K562 (cell line): Measurements from ENCODE around the gene VPS18. TPM values are rescaled to one million over a fixed set of nuclear protein-coding genes. Genes with fewer than 3 reads are reported as not detected.
A peak's percentile ranks its signal among the peaks of the same experiment; 100 is the strongest.

ENCODE experiments used
- ATAC-seq: fragments of 200-7000 bp; cut with Tn5 transposase; 3 replicates; pipeline ENCODE4 v1.9.1; 2020; ENCODE audit warnings: moderate library complexity
- BruUV-seq: library from RNA; stranded (reverse); fragments of 400-500 nt; replicated peaks from 2 replicates; lab custom pipeline; 2021; lab: Mats Ljungman, UMichigan
- CTCF ChIA-PET: fragments of 300-600 bp; formaldehyde crosslinking; extraction: SDS; loops from one replicate; lab custom pipeline; 2021; ENCODE audit warnings: low intra/inter-chr PET ratio; lab: Yijun Ruan, JAX
- POLR2A ChIA-PET: fragments of 300-600, 350-650 bp; sonication (Branson Sonifier 250); formaldehyde crosslinking; extraction: SDS; loops from one replicate; lab custom pipeline; 2021; ENCODE audit warnings: antibody characterized with exemption, inconsistent platforms; lab: Yijun Ruan, JAX
- DNase-seq, 4 experiments: peaks; one replicate each; pipeline versions ENCODE4 v3.0.0 to v3.0.0-alpha.2; 2011 to 2018; ENCODE audit warnings: low spot score in 3 of 4, mixed read lengths in 3 of 4; ENCODE audit errors: extremely low read depth in 1 of 4
- FAIRE-seq: peaks from 2 replicates; lab custom pipeline; 2011; peaks lifted over from hg19 to GRCh38; lab: Jason Lieb, UNC
- H2AFZ ChIP-seq: 2 replicates; pipeline ENCODE4 v1.6.0; 2011; ENCODE audit warnings: low read depth, low read length, control low read depth, inconsistent platforms
- H3K27ac ChIP-seq: fragments of 200-600 bp; 3 replicates; pipeline ENCODE4 v1.8.0; 2011; ENCODE audit warnings: low read depth, mild to moderate bottlenecking, control low read depth, inconsistent platforms, low read length, moderate library complexity, mixed read lengths; ENCODE audit errors: extremely low read depth
- H3K27me3 ChIP-seq, 2 experiments: fragments of 300-600 bp in 1 of 2; 2 replicates in 1 of 2; 3 replicates in 1 of 2; pipeline versions ENCODE4 v1.6.0 to v1.8.0; 2011; ENCODE audit warnings: inconsistent platforms in 2 of 2, low read length in 2 of 2, mild to moderate bottlenecking in 1 of 2, mixed read lengths in 1 of 2, moderate library complexity in 1 of 2; ENCODE audit not compliant: control insufficient read depth in 2 of 2, insufficient read depth in 2 of 2
- H3K36me3 ChIP-seq: fragments of 300-600 bp; 3 replicates; pipeline ENCODE4 v1.8.0; 2011; ENCODE audit warnings: mild to moderate bottlenecking, low read length, inconsistent platforms; ENCODE audit not compliant: control insufficient read depth, insufficient read depth
- H3K4me1 ChIP-seq, 2 experiments: fragments of 200-600 bp in 1 of 2; replicated peaks in 1 of 2; 2 replicates in 1 of 2; 3 replicates in 1 of 2; pipeline versions ENCODE4 v1.5.1 to v1.8.0; 2011; ENCODE audit warnings: inconsistent platforms in 2 of 2, low read length in 2 of 2, mild to moderate bottlenecking in 1 of 2, mixed read lengths in 1 of 2, moderate library complexity in 1 of 2; ENCODE audit not compliant: control insufficient read depth in 2 of 2, insufficient read depth in 2 of 2
- H3K4me2 ChIP-seq: 2 replicates; pipeline ENCODE4 v1.6.1; 2011; ENCODE audit warnings: low read length, control low read depth, inconsistent platforms, mixed read lengths; ENCODE audit not compliant: insufficient read depth
- H3K4me3 ChIP-seq: fragments of 200-600 bp; sonication (generic), shearing (Covaris generic); 2 replicates; pipeline ENCODE4 v1.5.1; 2016; ENCODE audit warnings: control low read depth, inconsistent platforms
- H3K79me2 ChIP-seq: fragments of 200-600 bp; 3 replicates; pipeline ENCODE4 v1.8.0; 2011; ENCODE audit warnings: low read length, inconsistent platforms; ENCODE audit not compliant: control insufficient read depth, insufficient read depth
- H3K9ac ChIP-seq, 2 experiments: 2 replicates each; pipeline versions ENCODE4 v1.6.0 to v1.6.1; 2011; ENCODE audit warnings: low read depth in 2 of 2, low read length in 2 of 2, control low read depth in 1 of 2, inconsistent platforms in 1 of 2, mild to moderate bottlenecking in 1 of 2, mixed read lengths in 1 of 2; ENCODE audit not compliant: insufficient read depth in 1 of 2
- H3K9me1 ChIP-seq: one replicate; pipeline ENCODE4 v1.6.0; 2011; ENCODE audit warnings: inconsistent platforms, mild to moderate bottlenecking, low read length, moderate library complexity; ENCODE audit not compliant: control insufficient read depth, insufficient read depth
- H3K9me3 ChIP-seq: replicated peaks from 2 replicates; pipeline ENCODE4 v1.5.1; 2011; ENCODE audit warnings: low read depth, low read length, inconsistent platforms; ENCODE audit not compliant: control insufficient read depth, insufficient read depth
- H4K20me1 ChIP-seq: replicated peaks from 2 replicates; pipeline ENCODE4 v1.6.1; 2011; ENCODE audit warnings: low read length, inconsistent platforms, mixed read lengths; ENCODE audit not compliant: control insufficient read depth, insufficient read depth
- ARID2 ChIP-seq: fragments of 450-650 bp; IDR thresholded peaks from 2 replicates; pipeline ENCODE4 v1.6.1; 2017; ENCODE audit warnings: antibody characterized with exemption, mild to moderate bottlenecking
- ATF1 ChIP-seq, 2 experiments: fragments of 450-650 bp in 1 of 2; IDR thresholded peaks; 2 replicates each; pipeline ENCODE4 v1.6.1; 2016; ENCODE audit warnings: missing compliant biosample characterization in 1 of 2, missing genetic modification characterization in 1 of 2
- EWSR1 ChIP-seq: fragments of 450-650 bp; IDR thresholded peaks from 2 replicates; pipeline ENCODE4 v1.6.1; 2018; ENCODE audit warnings: borderline replicate concordance, mild to moderate bottlenecking, low read depth, moderate library complexity; ENCODE audit not compliant: partially characterized antibody
- KLF13 ChIP-seq: fragments of 450-650 bp; IDR thresholded peaks from 2 replicates; pipeline ENCODE4 v1.6.1; 2016; ENCODE audit warnings: missing genetic modification characterization, low read depth, mild to moderate bottlenecking, missing compliant biosample characterization, moderate library complexity, borderline replicate concordance
- NR4A1 ChIP-seq, 2 experiments: fragments of 250-450 bp in 1 of 2; fragments of 450-650 bp in 1 of 2; sonication (Bioruptor Pico) in 1 of 2; IDR thresholded peaks; 2 replicates each; pipeline versions ENCODE4 v1.4.0 to v1.6.1; 2016 to 2020; ENCODE audit warnings: mild to moderate bottlenecking in 2 of 2, missing compliant biosample characterization in 1 of 2, missing genetic modification characterization in 1 of 2, moderate library complexity in 1 of 2
- PCBP1 ChIP-seq: fragments of 200-400 bp; formaldehyde crosslinking; IDR thresholded peaks from 2 replicates; pipeline ENCODE4 v1.6.1; 2018; ENCODE audit warnings: mild to moderate bottlenecking, low read depth, low read length; ENCODE audit not compliant: poor library complexity, severe bottlenecking
- PHF8 ChIP-seq: fragments of 200-600 bp; sonication (generic); IDR thresholded peaks from 2 replicates; pipeline ENCODE4 v1.6.1; 2012; ENCODE audit warnings: mixed run types, mild to moderate bottlenecking, inconsistent platforms, low read length, moderate library complexity, borderline replicate concordance
- POLR2G ChIP-seq: fragments of 200-400 bp; formaldehyde crosslinking; IDR thresholded peaks from 2 replicates; pipeline ENCODE4 v1.6.1; 2017; ENCODE audit warnings: low read depth, mild to moderate bottlenecking, antibody characterized with exemption, low read length, moderate library complexity
- RBM25 ChIP-seq: fragments of 200-400 bp; formaldehyde crosslinking; IDR thresholded peaks from 2 replicates; pipeline ENCODE4 v1.6.1; 2018; ENCODE audit warnings: low read length, low read depth, moderate library complexity; ENCODE audit not compliant: severe bottlenecking
- SAP30 ChIP-seq: fragments of 200-600 bp; sonication (generic); IDR thresholded peaks from 2 replicates; pipeline ENCODE4 v1.6.1; 2012; ENCODE audit warnings: borderline replicate concordance, low read depth, mild to moderate bottlenecking, moderate library complexity, low read length, control low read depth, inconsistent platforms; ENCODE audit not compliant: insufficient read depth, poor library complexity, severe bottlenecking
- SMAD1 ChIP-seq: fragments of 150-350 bp; IDR thresholded peaks from 2 replicates; pipeline ENCODE4 v1.6.1; 2014; ENCODE audit warnings: low read length, low read depth; ENCODE audit not compliant: partially characterized antibody
- TEAD4 ChIP-seq, 2 experiments: sonication (generic) in 1 of 2; formaldehyde crosslinking in 1 of 2; IDR thresholded peaks; 2 replicates each; pipeline versions ENCODE4 v1.6.1 to v1.8.0; 2012 to 2022; ENCODE audit warnings: borderline replicate concordance in 1 of 2, inconsistent platforms in 1 of 2, low read length in 1 of 2, mild to moderate bottlenecking in 1 of 2, missing genetic modification reagents in 1 of 2
- ZFX ChIP-seq: sonication (generic); formaldehyde crosslinking; IDR thresholded peaks from 2 replicates; pipeline ENCODE4 v1.8.0; 2022; ENCODE audit warnings: mild to moderate bottlenecking, missing genetic modification reagents, moderate library complexity
- WGBS: fragments of 100-300 bp; shearing (Covaris generic); methylation state at CpG from one replicate; pipeline ENCODE4 v1.1.6; 2016; ENCODE audit warnings: low coverage, mixed read lengths; ENCODE audit not compliant: insufficient coverage; ENCODE audit errors: missing lambda C conversion rate; 5-methylcytosine and 5-hydroxymethylcytosine counted together
- in situ Hi-C: fragments of 300-500 bp; cut with MboI; formaldehyde crosslinking; loops from 4 replicates; pipeline ENCODE4 v1.15.0; 2018; ENCODE audit warnings: inconsistent platforms, mixed read lengths
- intact Hi-C: fragments of 100-400 bp; cut with micrococcal nuclease; formaldehyde crosslinking; loops from 2 replicates; pipeline ENCODE4 v1.14.2; 2022
- polyA plus RNA-seq, 8 experiments: library from polyadenylated mRNA; depleted of rRNA in 4 of 8; stranded (reverse) in 5 of 8; unstranded in 3 of 8; fragments of >200 nt; fragmentation: Nextera tagmentation in 2 of 8; fragmentation: Illumina TruSeq in 1 of 8; extraction: Ambion mirVana in 2 of 8; extraction: Trizol in 1 of 8; gene quantifications; 2 replicates each; pipeline versions ENCODE4 v1.2.1 to v1.2.3, GENCODE V29; 2011 to 2014; ENCODE audit warnings: inconsistent platforms in 1 of 8, missing spikeins in 1 of 8
- total RNA-seq, 7 experiments: library from RNA; depleted of rRNA in 6 of 7; stranded (reverse); fragments of >200 nt in 6 of 7; fragmentation: Illumina TruSeq in 2 of 7; extraction: Trizol in 2 of 7; gene quantifications; 2 replicates each; pipeline versions ENCODE4 v1.2.1 to v1.2.3, GENCODE V29; 2011 to 2021; ENCODE audit warnings: low replicate concordance in 1 of 7
- TF ChIP-seq, protein P1 (sequence below): sonication (generic); formaldehyde crosslinking; IDR thresholded peaks from 2 replicates; pipeline ENCODE4 v1.8.1; 2023; ENCODE audit warnings: mild to moderate bottlenecking, missing genetic modification reagents

The VPS18 gene
- total and polyA plus RNA-seq, 9 of the 15 experiments (the other 6 are each of a cell fraction or from before 2014, with no cell fraction given), result 0.73 to 19.9 (median 8.5) TPM

DNA sequence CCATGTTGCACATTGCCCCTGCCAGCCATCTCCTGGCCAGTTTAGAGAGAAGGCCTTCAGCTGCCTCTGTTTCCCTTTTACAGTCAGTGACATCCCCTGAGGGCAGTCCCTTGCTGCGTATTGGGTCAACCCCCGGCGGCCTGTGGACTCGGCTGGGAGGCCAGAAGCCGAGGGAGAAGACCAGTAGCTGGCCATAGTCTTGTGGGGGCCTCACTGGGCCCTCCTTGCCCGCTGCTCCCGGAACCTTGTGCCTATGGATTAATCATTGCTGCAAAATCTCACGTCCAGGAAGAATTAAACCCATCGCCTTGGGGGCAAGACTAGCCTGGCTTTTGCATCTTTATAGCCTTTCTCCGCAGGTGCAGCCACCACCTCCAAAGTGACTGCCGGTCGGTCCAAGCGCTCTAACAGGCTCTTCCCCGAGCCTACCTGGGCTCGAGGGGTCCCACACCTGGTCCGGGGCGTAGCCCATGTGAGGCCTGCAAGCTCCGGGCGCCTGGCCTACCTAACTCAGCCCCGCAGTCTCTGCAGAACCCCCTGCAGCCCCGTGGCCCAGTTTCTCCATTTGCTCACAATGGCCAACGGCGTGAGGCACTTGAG, 58.2 kb downstream of the VPS18 start (continued):
- no peak for TF ChIP-seq NR4A1 (CRISPR knock-in tag; IDR thresholded peaks at IDR 0.05)
- TF ChIP-seq NR4A1 (tag; IDR thresholded peaks at IDR 0.05), result 0 out of 2 replicates have a peak, but pooled peaks have one; percentile 4
- TF ChIP-seq SAP30, result no peak

DNA sequence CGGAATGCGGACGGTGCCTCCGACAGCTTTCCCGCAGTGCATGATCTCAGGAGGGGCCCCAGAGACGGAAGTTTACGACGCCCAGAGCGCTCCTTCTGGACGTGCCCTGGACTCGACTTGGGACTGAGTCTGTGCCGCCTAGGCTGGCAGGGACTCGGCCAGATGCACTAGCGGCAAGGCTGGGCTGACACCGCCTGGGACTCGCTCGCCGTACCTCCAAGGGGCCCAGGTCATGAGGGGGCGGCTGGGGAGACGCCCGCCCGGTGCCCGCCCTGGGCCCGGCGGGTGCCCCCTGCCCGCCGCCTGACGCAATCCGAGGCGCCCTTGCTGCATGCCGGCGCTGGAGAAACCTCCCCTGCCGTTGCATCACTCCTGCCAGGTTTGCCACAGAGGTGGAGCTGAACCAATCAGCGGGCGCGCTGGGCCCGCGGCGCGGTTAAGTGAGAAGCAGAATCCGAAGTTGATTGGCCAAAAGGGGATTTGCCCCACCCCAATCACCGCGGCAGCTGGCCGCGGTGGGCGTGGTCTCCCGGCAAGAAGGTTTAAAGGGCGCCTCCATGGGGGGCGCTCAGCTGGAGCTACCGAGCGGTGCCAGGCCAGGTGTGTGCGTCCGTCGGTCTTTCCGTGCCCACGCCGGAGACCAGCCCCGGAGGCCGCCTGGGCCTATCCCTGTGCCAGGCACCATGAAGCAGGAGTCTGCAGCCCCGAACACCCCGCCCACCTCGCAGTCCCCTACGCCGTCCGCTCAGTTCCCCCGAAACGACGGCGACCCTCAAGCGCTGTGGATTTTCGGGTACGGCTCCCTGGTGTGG, 58.9 kb downstream of the VPS18 start, which contains the start of gene CHAC1:
CHAC1 (plus strand) TSS at position 571 of the 812 bp plus-strand sequence; CDS start at position 684, 113 bp downstream.
- Histone ChIP-seq H3K9me1 (peaks cover 2% of the 10 kb centered on the region), H2AFZ (peak within 1 kb of the TSS; percentile 85), H4K20me1 (peaks cover 5% of the 10 kb centered on the region; the same call in 1 of the 2 replicates), H3K9ac (peak within 1 kb of the TSS; percentile 84 to 94), H3K4me2 (peak within 1 kb of the TSS; percentile 80), H3K27me3 (no peaks in the 10 kb centered on the region; a peak in 1 of 5 replicates), H3K4me1 (peaks cover 16 to 35% of the 10 kb centered on the region in 2 experiments; a peak in 4 of 5 replicates), H3K36me3 (no peaks in the 10 kb centered on the region; the same call in 2 of the 3 replicates), H3K9me3 (no peaks in the 10 kb centered on the region), H3K27ac (peak within 1 kb of the TSS; percentile 70), H3K4me3 (peak within 1 kb of the TSS; percentile 61), H3K79me2 (peaks cover 9% of the 10 kb centered on the region; the same call in 2 of the 3 replicates)
- ATAC-seq (peak; percentile 83), FAIRE-seq (peak; percentile 85), DNase-seq (peak; percentile 91 to 98 (median 95))
- 20% methylated on average over 57 of the region's 72 CpGs for WGBS
- no TSS peak for BruUV-seq
- POLR2A ChIA-PET, result interaction anchor here (0.5 to 2.5 kb wide), 16 partner anchors 8 to 894 kb away, joined by 3 to 17 read pairs (median 3); partner anchors contain the start of genes INO80, NUSAP1 and OIP5
- in situ Hi-C loops (no loop called here), intact Hi-C loops (no loop called here)
- CTCF ChIA-PET, result interaction anchor here (0.6 kb wide), 1 partner anchor 233 kb away, joined by 3 read pairs; no protein-coding TSS in a partner anchor
- TF ChIP-seq PHF8 (peak; percentile 65; the same call in 1 of the 2 replicates), POLR2G (peak; percentile 99), SMAD1 (peak; percentile 57), ARID2 (no peak), ZFX (CRISPR knock-in tag) (0 out of 2 replicates have a peak, but pooled peaks have one; percentile 44), RBM25 (peak; percentile 78), TEAD4 (IDR thresholded peaks at IDR 0.05; ENCODE audit: low read length) (no peak), TEAD4 (CRISPR knock-in tag; IDR thresholded peaks at IDR 0.05; ENCODE audit: borderline replicate concordance) (no peak), KLF13 (peak; percentile 63; the same call in 1 of the 2 replicates), ATF1 (CRISPR knock-in tag; IDR thresholded peaks at IDR 0.05) (0 out of 2 replicates have a peak, but pooled peaks have one; percentile 1), ATF1 (tag; IDR thresholded peaks at IDR 0.05) (peak; percentile 85), PCBP1 (peak; percentile 41), EWSR1 (no peak)
- TF ChIP-seq, protein P1, sequence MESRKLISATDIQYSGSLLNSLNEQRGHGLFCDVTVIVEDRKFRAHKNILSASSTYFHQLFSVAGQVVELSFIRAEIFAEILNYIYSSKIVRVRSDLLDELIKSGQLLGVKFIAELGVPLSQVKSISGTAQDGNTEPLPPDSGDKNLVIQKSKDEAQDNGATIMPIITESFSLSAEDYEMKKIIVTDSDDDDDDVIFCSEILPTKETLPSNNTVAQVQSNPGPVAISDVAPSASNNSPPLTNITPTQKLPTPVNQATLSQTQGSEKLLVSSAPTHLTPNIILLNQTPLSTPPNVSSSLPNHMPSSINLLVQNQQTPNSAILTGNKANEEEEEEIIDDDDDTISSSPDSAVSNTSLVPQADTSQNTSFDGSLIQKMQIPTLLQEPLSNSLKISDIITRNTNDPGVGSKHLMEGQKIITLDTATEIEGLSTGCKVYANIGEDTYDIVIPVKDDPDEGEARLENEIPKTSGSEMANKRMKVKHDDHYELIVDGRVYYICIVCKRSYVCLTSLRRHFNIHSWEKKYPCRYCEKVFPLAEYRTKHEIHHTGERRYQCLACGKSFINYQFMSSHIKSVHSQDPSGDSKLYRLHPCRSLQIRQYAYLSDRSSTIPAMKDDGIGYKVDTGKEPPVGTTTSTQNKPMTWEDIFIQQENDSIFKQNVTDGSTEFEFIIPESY (CRISPR knock-in tag), result no peak; the same call in 1 of the 2 replicates
